HepG2 (cell line): ENCODE measurements around the gene NFE2L2.

Source experiments
- SMARCE1 ChIP-seq: fragments of 450-650 bp; IDR thresholded peaks from 2 replicates; pipeline ENCODE4 v1.6.1; 2017; ENCODE audit warnings: borderline replicate concordance
- TP53 ChIP-seq: sonication (generic); formaldehyde crosslinking; conservative IDR thresholded peaks from 2 replicates; pipeline ENCODE4 v1.4.0; 2020; ENCODE audit warnings: missing genetic modification reagents
- YY1 ChIP-seq: IDR thresholded peaks from 2 replicates; pipeline ENCODE4 v1.6.1; 2011; ENCODE audit warnings: low read length, low read depth, moderate library complexity, mild to moderate bottlenecking; ENCODE audit not compliant: insufficient read depth, insufficient replicate concordance
- TF ChIP-seq, protein P1 (sequence below): sonication (generic); formaldehyde crosslinking; IDR thresholded peaks from 2 replicates; pipeline ENCODE4 v1.4.0; 2020; ENCODE audit warnings: missing genetic modification reagents

GRCh38 chr2:177193240-177193639 is 71.3 kb downstream of the NFE2L2 start:
- TF ChIP-seq YY1, result no peak
- TF ChIP-seq SMARCE1, result no peak
- TF ChIP-seq, protein P1, sequence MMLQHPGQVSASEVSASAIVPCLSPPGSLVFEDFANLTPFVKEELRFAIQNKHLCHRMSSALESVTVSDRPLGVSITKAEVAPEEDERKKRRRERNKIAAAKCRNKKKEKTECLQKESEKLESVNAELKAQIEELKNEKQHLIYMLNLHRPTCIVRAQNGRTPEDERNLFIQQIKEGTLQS (CRISPR knock-in tag), result no peak
- no peak for TF ChIP-seq TP53 (CRISPR knock-in tag)
